Measurements from ENCODE around the gene VASH1.

DNA sequence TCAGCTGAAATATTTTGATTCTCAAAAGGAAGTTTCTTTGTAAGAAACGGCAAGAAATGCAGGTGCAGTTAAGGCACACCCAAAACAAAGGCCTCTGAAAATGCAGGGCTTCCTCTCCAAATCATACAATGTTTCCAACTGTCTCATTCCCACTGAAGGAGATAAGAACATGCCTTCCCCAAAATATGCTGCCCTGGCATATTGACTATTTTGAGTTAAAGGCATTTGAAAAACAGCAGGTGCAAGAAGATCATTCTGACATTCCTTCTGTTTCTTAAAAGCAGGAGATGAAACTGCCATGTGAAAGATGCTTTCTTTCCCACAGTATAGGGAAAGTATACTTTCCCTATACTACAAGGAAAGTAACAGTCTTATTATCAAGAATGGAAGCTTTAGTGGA is 33.4 kb upstream of the VASH1 start:
- TF ChIP-seq EZH2phosphoT487 (IDR thresholded peaks at IDR 0.05) (no peak), CTCF (IDR thresholded peaks at IDR 0.05) (no peak), EZH2 (IDR thresholded peaks at IDR 0.05) (no peak)
